Measurements from ENCODE around the gene H1-8. TPM values are rescaled to one million over a fixed set of nuclear protein-coding genes. Genes with fewer than 3 reads are reported as not detected.

The H1-8 gene
- total RNA-seq, 1 experiment from 2014 or later, result not detected

DNA sequence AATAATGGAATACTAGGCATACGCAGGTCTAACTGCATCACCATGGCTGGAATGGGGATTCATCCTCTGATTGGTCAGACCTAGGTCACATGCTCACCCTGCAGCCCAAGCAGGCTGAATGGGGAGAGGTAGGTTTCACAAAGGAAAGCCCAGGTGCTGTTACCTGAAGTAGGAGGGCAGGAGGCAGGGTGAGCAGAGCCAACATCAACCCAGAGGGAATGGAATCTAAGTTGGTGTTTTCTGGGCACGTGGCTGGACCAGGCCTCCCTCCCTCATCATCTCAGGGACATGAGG lies 6.7 kb upstream of the H1-8 start:
- Histone ChIP-seq H4K20me1 (ENCODE audit: low read length) (no peaks in the 10 kb centered on the region), H3K4me2 (ENCODE audit: low read length) (no peak overlapping the region), H3K79me2 (ENCODE audit: low read length) (no peaks in the 10 kb centered on the region), H2AFZ (ENCODE audit: low read length) (no peak overlapping the region), H3K9ac (ENCODE audit: low read length) (no peak overlapping the region), H3K9me2 (replicated peaks; ENCODE audit: low read length) (no peaks in the 10 kb centered on the region), H3K36me3 (ENCODE audit: low read depth, low read length) (no peaks in the 10 kb centered on the region), H3K27me3 (ENCODE audit: low read length) (no peaks in the 10 kb centered on the region), H3K4me1 (ENCODE audit: insufficient read depth, low read length) (no peaks in the 10 kb centered on the region), H3K4me3 (ENCODE audit: low read length) (no peak overlapping the region), H3F3A (ENCODE audit: low read length, unreplicated experiment) (no peaks in the 10 kb centered on the region), H3K9me3 (ENCODE audit: low read length) (no peaks in the 10 kb centered on the region), H3K27ac (ENCODE audit: low read length) (no peak overlapping the region)
- ChIA-PET CTCF (no interaction called here), POLR2A (ENCODE audit: unreplicated experiment) (no interaction called here)
- no TSS peak for BruUV-seq (replicated peaks)
- DNase-seq, result no peak
- ATAC-seq, result no peak
- TF ChIP-seq EZH2phosphoT487 (IDR thresholded peaks at IDR 0.05; ENCODE audit: borderline replicate concordance, low read length) (no peak), EZH2 (IDR thresholded peaks at IDR 0.05; ENCODE audit: low read length, unreplicated experiment) (no peak)
- TF ChIP-seq, protein P1, sequence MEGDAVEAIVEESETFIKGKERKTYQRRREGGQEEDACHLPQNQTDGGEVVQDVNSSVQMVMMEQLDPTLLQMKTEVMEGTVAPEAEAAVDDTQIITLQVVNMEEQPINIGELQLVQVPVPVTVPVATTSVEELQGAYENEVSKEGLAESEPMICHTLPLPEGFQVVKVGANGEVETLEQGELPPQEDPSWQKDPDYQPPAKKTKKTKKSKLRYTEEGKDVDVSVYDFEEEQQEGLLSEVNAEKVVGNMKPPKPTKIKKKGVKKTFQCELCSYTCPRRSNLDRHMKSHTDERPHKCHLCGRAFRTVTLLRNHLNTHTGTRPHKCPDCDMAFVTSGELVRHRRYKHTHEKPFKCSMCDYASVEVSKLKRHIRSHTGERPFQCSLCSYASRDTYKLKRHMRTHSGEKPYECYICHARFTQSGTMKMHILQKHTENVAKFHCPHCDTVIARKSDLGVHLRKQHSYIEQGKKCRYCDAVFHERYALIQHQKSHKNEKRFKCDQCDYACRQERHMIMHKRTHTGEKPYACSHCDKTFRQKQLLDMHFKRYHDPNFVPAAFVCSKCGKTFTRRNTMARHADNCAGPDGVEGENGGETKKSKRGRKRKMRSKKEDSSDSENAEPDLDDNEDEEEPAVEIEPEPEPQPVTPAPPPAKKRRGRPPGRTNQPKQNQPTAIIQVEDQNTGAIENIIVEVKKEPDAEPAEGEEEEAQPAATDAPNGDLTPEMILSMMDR (conservative IDR thresholded peaks at IDR 0.05; ENCODE audit: low read depth, low read length), result no peak
- intact Hi-C loops (cut with micrococcal nuclease), result no loop called here

DNA sequence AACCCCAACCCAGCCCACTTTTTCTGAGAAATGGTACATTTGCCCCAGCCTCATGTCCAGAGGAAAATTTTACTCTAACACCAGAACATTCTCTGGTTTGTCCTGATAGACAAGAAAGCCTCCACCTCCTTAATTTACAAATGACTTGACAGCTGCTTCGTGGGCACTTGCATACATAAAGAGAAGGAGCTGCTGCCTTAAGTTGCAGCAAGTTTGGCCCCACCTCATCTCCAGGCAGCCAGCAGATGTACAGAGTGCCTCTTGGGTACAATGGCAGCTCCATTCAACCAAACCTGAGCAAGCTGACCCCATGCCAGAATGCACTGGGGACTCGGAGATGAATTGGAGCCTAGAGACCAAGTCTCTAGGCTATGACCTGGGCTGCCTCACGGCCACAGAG lies 6.2 kb upstream of the H1-8 start:
- H3K9me3 ChIP-seq (ENCODE audit: low read length), result no peaks in the 10 kb centered on the region
- no peaks in the 10 kb centered on the region for H3K9me2 ChIP-seq (replicated peaks; ENCODE audit: low read length)
- H3K4me3 ChIP-seq (ENCODE audit: low read length), result no peak overlapping the region
- no peaks in the 10 kb centered on the region for H3K27me3 ChIP-seq (ENCODE audit: low read length)
- TF ChIP-seq EZH2 (IDR thresholded peaks at IDR 0.05; ENCODE audit: low read length, unreplicated experiment), result no peak
- no peak for TF ChIP-seq EZH2phosphoT487 (IDR thresholded peaks at IDR 0.05; ENCODE audit: borderline replicate concordance, low read length)
- TF ChIP-seq, protein P1 (conservative IDR thresholded peaks at IDR 0.05; ENCODE audit: low read depth, low read length), result no peak
- intact Hi-C loops (cut with micrococcal nuclease), result no loop called here
- no peaks in the 10 kb centered on the region for H3K79me2 ChIP-seq (ENCODE audit: low read length)
- ChIA-PET CTCF (no interaction called here), POLR2A (ENCODE audit: unreplicated experiment) (no interaction called here)
- no peak overlapping the region for H3K9ac ChIP-seq (ENCODE audit: low read length)
- DNase-seq, result no peak
- no peak overlapping the region for H3K27ac ChIP-seq (ENCODE audit: low read length)
- H2AFZ ChIP-seq (ENCODE audit: low read length), result no peak overlapping the region
- H3K36me3 ChIP-seq (ENCODE audit: low read depth, low read length), result no peaks in the 10 kb centered on the region
- no TSS peak for BruUV-seq (replicated peaks)
- no peaks in the 10 kb centered on the region for H3K4me1 ChIP-seq (ENCODE audit: insufficient read depth, low read length)
- no peaks in the 10 kb centered on the region for H3F3A ChIP-seq (ENCODE audit: low read length, unreplicated experiment)
- no peak overlapping the region for H3K4me2 ChIP-seq (ENCODE audit: low read length)
- ATAC-seq, result no peak
- H4K20me1 ChIP-seq (ENCODE audit: low read length), result no peaks in the 10 kb centered on the region

DNA sequence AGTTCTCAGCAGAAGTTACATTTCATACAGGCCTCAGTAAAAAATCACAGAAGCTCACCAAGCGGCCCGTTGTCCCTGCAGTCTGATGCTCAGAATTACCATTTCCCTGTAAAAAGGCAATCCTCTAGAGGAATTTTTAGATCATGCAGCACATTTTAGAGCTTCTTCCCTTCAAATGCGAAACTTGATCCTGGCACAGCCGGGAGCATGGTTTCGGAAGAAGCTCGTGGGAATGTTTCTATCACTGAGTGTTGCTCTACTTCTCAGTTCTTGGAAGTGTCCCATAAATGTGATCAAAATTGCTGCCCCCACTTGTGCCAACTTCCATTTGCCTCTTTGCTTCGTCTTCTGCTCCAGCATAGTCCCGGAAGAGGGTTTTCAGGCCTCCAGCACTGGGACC lies 3.8 kb upstream of the H1-8 start:
- Histone ChIP-seq H3K9me2 (replicated peaks; ENCODE audit: low read length) (no peaks in the 10 kb centered on the region), H4K20me1 (ENCODE audit: low read length) (no peaks in the 10 kb centered on the region), H3K4me2 (ENCODE audit: low read length) (no peak overlapping the region), H3K4me1 (ENCODE audit: insufficient read depth, low read length) (no peaks in the 10 kb centered on the region), H3F3A (ENCODE audit: low read length, unreplicated experiment) (no peaks in the 10 kb centered on the region), H3K27me3 (ENCODE audit: low read length) (no peaks in the 10 kb centered on the region), H3K27ac (ENCODE audit: low read length) (no peak overlapping the region), H3K9ac (ENCODE audit: low read length) (no peak overlapping the region), H3K79me2 (ENCODE audit: low read length) (no peaks in the 10 kb centered on the region), H3K36me3 (ENCODE audit: low read depth, low read length) (no peaks in the 10 kb centered on the region), H2AFZ (ENCODE audit: low read length) (no peak overlapping the region), H3K4me3 (ENCODE audit: low read length) (no peak overlapping the region), H3K9me3 (ENCODE audit: low read length) (no peaks in the 10 kb centered on the region)
- ATAC-seq (no peak), DNase-seq (no peak)
- no TSS peak for BruUV-seq (replicated peaks)
- intact Hi-C loops (cut with micrococcal nuclease), result no loop called here
- TF ChIP-seq EZH2phosphoT487 (IDR thresholded peaks at IDR 0.05; ENCODE audit: borderline replicate concordance, low read length) (no peak), EZH2 (IDR thresholded peaks at IDR 0.05; ENCODE audit: low read length, unreplicated experiment) (no peak)
- TF ChIP-seq, protein P1 (conservative IDR thresholded peaks at IDR 0.05; ENCODE audit: low read depth, low read length), result no peak
- ChIA-PET POLR2A (ENCODE audit: unreplicated experiment) (no interaction called here), CTCF (no interaction called here)

All from PC-3 (cell line).